ENCODE measurements around the gene USP49.

- TF ChIP-seq RCOR1 (IDR thresholded peaks at IDR 0.05; ENCODE audit: low read length) = no peak
- no peak for TF ChIP-seq EP300 (IDR thresholded peaks at IDR 0.05; ENCODE audit: borderline replicate concordance in 1 of 2, low read depth in 1 of 2, low read length in 1 of 2)
- no peak for TF ChIP-seq CTCF (IDR thresholded peaks at IDR 0.05)
- TF ChIP-seq ELF1 (IDR thresholded peaks at IDR 0.05) = no peak
- no peak for TF ChIP-seq MXI1 (IDR thresholded peaks at IDR 0.05; ENCODE audit: low read depth, low read length)
- no peak for TF ChIP-seq TAF1 (IDR thresholded peaks at IDR 0.05; ENCODE audit: borderline replicate concordance, low read depth, low read length)
Measured at GRCh38 chr6:41881506-41881905, 13.7 kb downstream of the USP49 start.
